Right cardiac atrium (tissue), 5 donors: ENCODE data around the gene TRAPPC4. TPM values are rescaled to one million over a fixed set of nuclear protein-coding genes. Genes with fewer than 3 reads are reported as not detected.

Experiments
- microRNA-seq, 2 donors: library from miRNA; unstranded; fragments of <30 nt; microRNA quantifications; one replicate each; pipeline ENCODE4 v1.2.0, GENCODE V29; 2020 to 2021
- polyA plus RNA-seq: library from polyadenylated mRNA; stranded (reverse); fragments of 200-250 nt; gene quantifications from one replicate; pipeline ENCODE4 v1.2.3, GENCODE V29; 2013
- total RNA-seq, 4 donors: library from RNA; stranded (reverse); fragmentation: NEBNext Ultra II Directional; extraction: Animal tissue kit (Norgen Biotek cat#: 25700); gene quantifications; one replicate each; pipeline ENCODE4 v1.2.1, GENCODE V29; 2021
- donor health status: healthy with polysubstance abuse.
- donor health status: DM: no; HTN: yes; CAD: no.
- donor health status: DM: no; HTN: no; CAD: no.
- donor health status: DM: no; HTN: yes; CAD: no; lungs with severe emphysema.
- donor health status: DM: yes; HTN: yes; CAD: no.

Gene TRAPPC4
- total and polyA plus RNA-seq, 5 donors = 31.4 to 44.6 (median 36.2) TPM

Small RNAs within 50 kb of the gene (microRNA-seq; reads per million reads assigned to microRNA genes)
- gene MIR3656 = 0 to 0.54 reads per million in 2 donors

Other genes with a start within 250 kb of the TRAPPC4 start
- 100 to 1,000 TPM; 126 to 149 (median 139) TPM for gene DDX6, start 227.6 kb upstream of the TRAPPC4 start, total RNA-seq
- 38.0 TPM for gene DDX6, start 227.6 kb upstream of the TRAPPC4 start, polyA plus RNA-seq
- not detected for gene CXCR5, start 134.9 kb upstream of the TRAPPC4 start, total RNA-seq
- 0.34 TPM for gene CXCR5, start 134.9 kb upstream of the TRAPPC4 start, polyA plus RNA-seq
- 10 to 100 TPM; 44.0 to 76.7 (median 54.6) TPM for gene BCL9L, start 92.8 kb upstream of the TRAPPC4 start, total RNA-seq
- gene BCL9L, start 92.8 kb upstream of the TRAPPC4 start, polyA plus RNA-seq = 29.9 TPM
- gene UPK2, start 62.5 kb upstream of the TRAPPC4 start, total RNA-seq = not detected
- gene UPK2, start 62.5 kb upstream of the TRAPPC4 start, polyA plus RNA-seq = not detected
- not detected for gene FOXR1, start 47.0 kb upstream of the TRAPPC4 start, total RNA-seq
- not detected for gene FOXR1, start 47.0 kb upstream of the TRAPPC4 start, polyA plus RNA-seq
- 10 to 100 TPM; 12.2 to 18.4 (median 15.2) TPM for gene CENATAC, start 20.6 kb upstream of the TRAPPC4 start, total RNA-seq
- gene CENATAC, start 20.6 kb upstream of the TRAPPC4 start, polyA plus RNA-seq = 18.9 TPM
- gene RPS25, start 423 bp upstream of the TRAPPC4 start, total RNA-seq = 100 to 1,000 TPM; 750 to 919 (median 877) TPM
- 2,193 TPM for gene RPS25, start 423 bp upstream of the TRAPPC4 start, polyA plus RNA-seq
- gene SLC37A4, start 12.1 kb downstream of the TRAPPC4 start, total RNA-seq = 1 to 10 TPM; 7.5 to 8.6 (median 7.7) TPM
- gene SLC37A4, start 12.1 kb downstream of the TRAPPC4 start, polyA plus RNA-seq = 7.1 TPM
- 100 to 1,000 TPM in 2 of 4 donors, 10 to 100 TPM in 2; 58.8 to 127 (median 105) TPM for gene HYOU1, start 38.4 kb downstream of the TRAPPC4 start, total RNA-seq
- gene HYOU1, start 38.4 kb downstream of the TRAPPC4 start, polyA plus RNA-seq = 52.1 TPM
- 10 to 100 TPM; 20.4 to 23.7 (median 21.5) TPM for gene VPS11, start 49.1 kb downstream of the TRAPPC4 start, total RNA-seq
- 23.5 TPM for gene VPS11, start 49.1 kb downstream of the TRAPPC4 start, polyA plus RNA-seq
- gene HMBS, start 66.1 kb downstream of the TRAPPC4 start, total RNA-seq = 10 to 100 TPM; 17.3 to 28.0 (median 22.2) TPM
- gene HMBS, start 66.1 kb downstream of the TRAPPC4 start, polyA plus RNA-seq = 28.0 TPM
- 10 to 100 TPM; 15.2 to 24.7 (median 23.9) TPM for gene DPAGT1, start 83.1 kb downstream of the TRAPPC4 start, total RNA-seq
- gene DPAGT1, start 83.1 kb downstream of the TRAPPC4 start, polyA plus RNA-seq = 14.4 TPM
- gene C2CD2L, start 88.6 kb downstream of the TRAPPC4 start, total RNA-seq = 10 to 100 TPM in 3 of 4 donors, 1 to 10 TPM in 1; 9.1 to 11.9 (median 11.0) TPM
- gene C2CD2L, start 88.6 kb downstream of the TRAPPC4 start, polyA plus RNA-seq = 9.2 TPM
- 10 to 100 TPM; 11.4 to 17.0 (median 15.4) TPM for gene HINFP, start 102.8 kb downstream of the TRAPPC4 start, total RNA-seq
- gene HINFP, start 102.8 kb downstream of the TRAPPC4 start, polyA plus RNA-seq = 8.4 TPM
- 1 to 10 TPM in 3 of 4 donors, under 1 TPM in 1; 0.86 to 1.8 (median 1.5) TPM for gene ABCG4, start 130.3 kb downstream of the TRAPPC4 start, total RNA-seq
- gene ABCG4, start 130.3 kb downstream of the TRAPPC4 start, polyA plus RNA-seq = 1.4 TPM
- 10 to 100 TPM; 18.7 to 25.2 (median 22.7) TPM for gene NLRX1, start 150.0 kb downstream of the TRAPPC4 start, total RNA-seq
- gene NLRX1, start 150.0 kb downstream of the TRAPPC4 start, polyA plus RNA-seq = 12.8 TPM
- gene NHERF4, start 166.7 kb downstream of the TRAPPC4 start, total RNA-seq = under 1 TPM in 3 of 4 donors, not detected in 1; 0.48 to 0.66 (median 0.56) TPM
- 0.11 TPM for gene NHERF4, start 166.7 kb downstream of the TRAPPC4 start, polyA plus RNA-seq
- gene CBL, start 187.6 kb downstream of the TRAPPC4 start, total RNA-seq = 10 to 100 TPM in 2 of 4 donors, 1 to 10 TPM in 2; 8.5 to 13.3 (median 10.3) TPM
- gene CBL, start 187.6 kb downstream of the TRAPPC4 start, polyA plus RNA-seq = 3.3 TPM